ENCODE results near the gene DENND4C.

The DENND4C gene

DNA sequence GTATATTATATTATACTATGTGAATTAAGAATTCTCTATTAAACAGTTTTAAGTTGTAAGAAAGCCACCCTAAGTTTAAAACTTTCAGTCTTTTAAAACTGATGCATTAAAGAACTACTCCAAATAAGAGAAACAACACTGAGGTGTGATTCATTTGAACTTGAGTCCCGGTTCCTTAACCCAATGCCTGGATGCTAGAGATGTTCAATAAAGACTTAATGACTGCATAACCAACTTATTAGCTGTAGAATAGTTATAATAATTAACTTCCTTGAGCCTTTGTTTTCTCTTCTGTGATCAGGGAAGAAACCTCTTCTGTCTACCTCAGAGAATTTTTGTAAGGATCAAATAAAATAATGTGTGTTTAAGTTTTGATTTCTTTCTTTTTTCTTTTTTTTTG, 45.3 kb upstream of the DENND4C start:
- no peak for DNase-seq (ENCODE audit: low spot score)
- no peak overlapping the region for H2BK120ac ChIP-seq (ENCODE audit: low read depth, low read length)
- H4K8ac ChIP-seq (ENCODE audit: low read depth, low read length): no peak overlapping the region
- no peak overlapping the region for H2BK15ac ChIP-seq (ENCODE audit: low read length)
- H3K4me3 ChIP-seq (ENCODE audit: low read length in 2 of 2): no peak overlapping the region
- H3K14ac ChIP-seq (ENCODE audit: low read length): no peak overlapping the region
- no peaks in the 10 kb centered on the region for H3K36me3 ChIP-seq (replicated peaks in 1 of 2; ENCODE audit: control insufficient read depth in 2 of 2, insufficient read depth in 2 of 2, low read length in 2 of 2)
- no peak overlapping the region for H3K18ac ChIP-seq (ENCODE audit: low read length)
- H4K91ac ChIP-seq (ENCODE audit: low read depth, low read length, poor library complexity): no peak overlapping the region
- H2AFZ ChIP-seq (ENCODE audit: low read length): no peak overlapping the region
- no peak overlapping the region for H3K9ac ChIP-seq (ENCODE audit: low read depth, low read length, poor library complexity)
- no peaks in the 10 kb centered on the region for H3K27me3 ChIP-seq (ENCODE audit: control insufficient read depth in 3 of 3, insufficient read depth in 3 of 3, low read depth in 1 of 3, low read length in 3 of 3)
- no peak overlapping the region for H2BK5ac ChIP-seq (ENCODE audit: low read length)
- no peak overlapping the region for H3K4ac ChIP-seq (ENCODE audit: low read length)
- H3K79me1 ChIP-seq (ENCODE audit: low read depth, low read length): no peaks in the 10 kb centered on the region
- H3K4me1 ChIP-seq (ENCODE audit: control insufficient read depth in 2 of 2, insufficient read depth in 1 of 2, low read depth in 1 of 2, low read length in 2 of 2): peaks cover 2 to 6% of the 10 kb centered on the region in 2 donors
- WGBS, 2 donors (ENCODE audit: extremely low coverage in 2 of 2, insufficient read length in 2 of 2, insufficient replicate concordance in 1 of 2): no CpG with 5 or more reads among the region's 1 CpG
- no peak overlapping the region for H3K23ac ChIP-seq (ENCODE audit: low read depth, low read length, poor library complexity)
- H3K9me3 ChIP-seq (replicated peaks in 1 of 2; ENCODE audit: control insufficient read depth in 2 of 2, insufficient read depth in 1 of 2, low read depth in 1 of 2, low read length in 2 of 2): no peaks in the 10 kb centered on the region
- H3K4me2 ChIP-seq (ENCODE audit: insufficient read depth, low read length, poor library complexity, severe bottlenecking): no peak overlapping the region
- no peak overlapping the region for H2BK12ac ChIP-seq (ENCODE audit: low read length)
- H3K27ac ChIP-seq (replicated peaks; ENCODE audit: low read length): no peak overlapping the region
- H2AK5ac ChIP-seq (ENCODE audit: low read depth, low read length): no peak overlapping the region

DNA sequence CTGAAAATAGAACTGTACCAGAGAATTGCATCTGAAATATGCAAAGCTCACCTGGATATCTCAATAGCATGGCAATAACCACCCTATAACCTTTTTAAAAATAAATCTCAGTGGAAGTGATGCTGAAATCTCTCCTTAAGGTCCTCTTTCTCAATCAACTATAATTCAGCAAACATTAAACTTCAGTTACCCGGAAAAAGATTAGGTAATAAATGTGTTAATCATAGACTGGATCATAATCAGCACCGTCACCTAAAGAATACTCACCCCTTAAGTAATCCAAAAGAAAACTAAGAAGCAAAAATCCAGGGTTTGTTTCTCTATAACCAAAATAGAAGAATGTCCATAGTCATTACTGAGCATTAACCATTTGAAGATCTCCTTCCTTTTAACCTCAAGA, 44.3 kb upstream of the DENND4C start:
- no peak overlapping the region for H3K4me3 ChIP-seq (ENCODE audit: low read length in 2 of 2)
- no peak overlapping the region for H2AK5ac ChIP-seq (ENCODE audit: low read depth, low read length)
- no peak overlapping the region for H2BK12ac ChIP-seq (ENCODE audit: low read length)
- no CpG with 5 or more reads among the region's 2 CpGs for WGBS, 2 donors (ENCODE audit: extremely low coverage in 2 of 2, insufficient read length in 2 of 2, insufficient replicate concordance in 1 of 2)
- H3K4me2 ChIP-seq (ENCODE audit: insufficient read depth, low read length, poor library complexity, severe bottlenecking): no peak overlapping the region
- H4K91ac ChIP-seq (ENCODE audit: low read depth, low read length, poor library complexity): no peak overlapping the region
- H3K18ac ChIP-seq (ENCODE audit: low read length): no peak overlapping the region
- H2BK120ac ChIP-seq (ENCODE audit: low read depth, low read length): no peak overlapping the region
- H3K36me3 ChIP-seq (replicated peaks in 1 of 2; ENCODE audit: control insufficient read depth in 2 of 2, insufficient read depth in 2 of 2, low read length in 2 of 2): no peaks in the 10 kb centered on the region
- no peaks in the 10 kb centered on the region for H3K27me3 ChIP-seq (ENCODE audit: control insufficient read depth in 3 of 3, insufficient read depth in 3 of 3, low read depth in 1 of 3, low read length in 3 of 3)
- no peak overlapping the region for H2BK15ac ChIP-seq (ENCODE audit: low read length)
- H3K14ac ChIP-seq (ENCODE audit: low read length): no peak overlapping the region
- H3K9ac ChIP-seq (ENCODE audit: low read depth, low read length, poor library complexity): no peak overlapping the region
- H3K27ac ChIP-seq (replicated peaks; ENCODE audit: low read length): no peak overlapping the region
- no peaks in the 10 kb centered on the region for H3K79me1 ChIP-seq (ENCODE audit: low read depth, low read length)
- H3K23ac ChIP-seq (ENCODE audit: low read depth, low read length, poor library complexity): no peak overlapping the region
- H4K8ac ChIP-seq (ENCODE audit: low read depth, low read length): no peak overlapping the region
- no peak overlapping the region for H2BK5ac ChIP-seq (ENCODE audit: low read length)
- H3K4ac ChIP-seq (ENCODE audit: low read length): no peak overlapping the region
- H3K4me1 ChIP-seq (ENCODE audit: control insufficient read depth in 2 of 2, insufficient read depth in 1 of 2, low read depth in 1 of 2, low read length in 2 of 2): peaks cover 2 to 6% of the 10 kb centered on the region in 2 donors
- H2AFZ ChIP-seq (ENCODE audit: low read length): no peak overlapping the region
- DNase-seq (ENCODE audit: low spot score): no peak
- no peaks in the 10 kb centered on the region for H3K9me3 ChIP-seq (replicated peaks in 1 of 2; ENCODE audit: control insufficient read depth in 2 of 2, insufficient read depth in 1 of 2, low read depth in 1 of 2, low read length in 2 of 2)

DNA sequence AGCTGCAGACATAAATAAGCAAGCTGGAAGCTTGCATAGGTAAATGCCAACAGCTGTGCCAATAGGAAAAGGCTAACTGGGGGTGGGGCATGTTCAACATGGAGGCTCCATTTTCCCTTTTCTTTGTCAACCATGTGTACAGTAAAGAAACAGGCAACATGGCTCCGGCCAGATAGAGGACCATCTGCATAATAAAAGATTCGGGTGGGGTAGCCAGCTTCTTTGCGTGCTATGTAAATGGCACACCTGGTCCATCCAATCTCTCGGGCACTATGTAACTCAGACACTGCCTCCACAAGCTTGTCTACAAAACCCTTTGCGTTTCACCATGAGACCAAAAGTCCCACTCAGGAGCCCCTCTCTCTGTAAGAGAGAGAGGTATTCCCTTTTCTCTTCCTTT, 41.7 kb upstream of the DENND4C start:
- no peak overlapping the region for H4K8ac ChIP-seq (ENCODE audit: low read depth, low read length)
- H3K4me1 ChIP-seq (ENCODE audit: control insufficient read depth in 2 of 2, insufficient read depth in 1 of 2, low read depth in 1 of 2, low read length in 2 of 2): peaks cover 2 to 6% of the 10 kb centered on the region in 2 donors
- no peak overlapping the region for H2BK5ac ChIP-seq (ENCODE audit: low read length)
- DNase-seq (ENCODE audit: low spot score): no peak
- H3K4ac ChIP-seq (ENCODE audit: low read length): no peak overlapping the region
- no peak overlapping the region for H2BK15ac ChIP-seq (ENCODE audit: low read length)
- no peak overlapping the region for H2BK120ac ChIP-seq (ENCODE audit: low read depth, low read length)
- H3K27ac ChIP-seq (replicated peaks; ENCODE audit: low read length): no peak overlapping the region
- no peak overlapping the region for H4K91ac ChIP-seq (ENCODE audit: low read depth, low read length, poor library complexity)
- H3K9ac ChIP-seq (ENCODE audit: low read depth, low read length, poor library complexity): no peak overlapping the region
- no peak overlapping the region for H3K23ac ChIP-seq (ENCODE audit: low read depth, low read length, poor library complexity)
- no peaks in the 10 kb centered on the region for H3K79me1 ChIP-seq (ENCODE audit: low read depth, low read length)
- no peaks in the 10 kb centered on the region for H3K27me3 ChIP-seq (ENCODE audit: control insufficient read depth in 3 of 3, insufficient read depth in 3 of 3, low read depth in 1 of 3, low read length in 3 of 3)
- H3K4me2 ChIP-seq (ENCODE audit: insufficient read depth, low read length, poor library complexity, severe bottlenecking): no peak overlapping the region
- no peak overlapping the region for H3K18ac ChIP-seq (ENCODE audit: low read length)
- no peak overlapping the region for H3K4me3 ChIP-seq (ENCODE audit: low read length in 2 of 2)
- no peak overlapping the region for H2BK12ac ChIP-seq (ENCODE audit: low read length)
- H2AK5ac ChIP-seq (ENCODE audit: low read depth, low read length): no peak overlapping the region
- no peak overlapping the region for H3K14ac ChIP-seq (ENCODE audit: low read length)
- H3K36me3 ChIP-seq (replicated peaks in 1 of 2; ENCODE audit: control insufficient read depth in 2 of 2, insufficient read depth in 2 of 2, low read length in 2 of 2): no peaks in the 10 kb centered on the region
- H2AFZ ChIP-seq (ENCODE audit: low read length): no peak overlapping the region
- H3K9me3 ChIP-seq (replicated peaks in 1 of 2; ENCODE audit: control insufficient read depth in 2 of 2, insufficient read depth in 1 of 2, low read depth in 1 of 2, low read length in 2 of 2): no peaks in the 10 kb centered on the region
- no CpG with 5 or more reads among the region's 5 CpGs for WGBS, 2 donors (ENCODE audit: extremely low coverage in 2 of 2, insufficient read length in 2 of 2, insufficient replicate concordance in 1 of 2)

DNA sequence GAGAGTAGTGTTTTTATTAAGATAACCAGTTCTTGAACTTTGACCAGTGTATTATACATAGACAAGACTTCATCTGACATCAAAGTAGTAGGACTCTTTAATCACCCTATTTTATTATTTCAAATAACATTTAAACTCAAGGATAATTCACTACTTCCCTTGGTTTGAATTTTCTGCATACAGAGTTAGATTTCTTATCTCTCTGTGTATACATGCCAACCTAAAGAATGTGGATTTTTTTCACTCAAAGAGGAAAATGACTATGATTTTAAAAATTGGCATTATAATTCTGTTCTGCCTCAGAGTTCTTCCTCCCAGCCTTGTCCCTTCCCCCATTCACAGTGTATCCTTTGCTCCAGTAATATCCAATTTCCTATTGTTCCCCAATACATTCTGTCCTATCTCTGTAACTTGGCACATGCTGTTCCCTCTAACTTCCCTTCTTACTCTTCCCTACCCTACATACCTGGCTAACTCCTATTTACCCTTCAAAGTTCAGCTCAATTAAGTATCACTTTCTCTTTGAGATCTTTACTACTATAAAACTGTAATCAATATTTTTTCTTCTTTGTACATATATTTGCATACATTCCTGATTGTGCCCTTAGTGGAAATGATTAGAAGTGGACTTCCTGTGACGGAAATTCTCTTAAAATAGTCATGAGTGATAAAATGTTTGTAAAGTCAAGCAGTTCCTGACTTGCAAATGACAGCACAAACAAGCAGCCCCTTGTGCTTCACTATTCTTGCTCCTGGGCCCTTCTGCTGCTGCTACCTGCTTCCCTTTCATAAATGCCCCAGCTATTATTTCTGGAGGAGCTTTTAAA, 38.1 kb upstream of the DENND4C start:
- Histone ChIP-seq H3K9ac (ENCODE audit: low read depth, low read length, poor library complexity) (no peak overlapping the region), H3K79me1 (ENCODE audit: low read depth, low read length) (no peaks in the 10 kb centered on the region), H2AK5ac (ENCODE audit: low read depth, low read length) (no peak overlapping the region), H3K27me3 (ENCODE audit: control insufficient read depth in 3 of 3, insufficient read depth in 3 of 3, low read depth in 1 of 3, low read length in 3 of 3) (no peaks in the 10 kb centered on the region), H2BK5ac (ENCODE audit: low read length) (no peak overlapping the region), H2BK12ac (ENCODE audit: low read length) (no peak overlapping the region), H3K14ac (ENCODE audit: low read length) (no peak overlapping the region), H3K4me2 (ENCODE audit: insufficient read depth, low read length, poor library complexity, severe bottlenecking) (no peak overlapping the region), H3K4ac (ENCODE audit: low read length) (no peak overlapping the region), H3K36me3 (replicated peaks in 1 of 2; ENCODE audit: control insufficient read depth in 2 of 2, insufficient read depth in 2 of 2, low read length in 2 of 2) (no peaks in the 10 kb centered on the region), H3K23ac (ENCODE audit: low read depth, low read length, poor library complexity) (no peak overlapping the region), H2BK15ac (ENCODE audit: low read length) (no peak overlapping the region), H3K18ac (ENCODE audit: low read length) (no peak overlapping the region), H3K4me3 (ENCODE audit: low read length in 2 of 2) (no peak overlapping the region), H3K4me1 (ENCODE audit: control insufficient read depth in 2 of 2, insufficient read depth in 1 of 2, low read depth in 1 of 2, low read length in 2 of 2) (no peaks in the 10 kb centered on the region), H2BK120ac (ENCODE audit: low read depth, low read length) (no peak overlapping the region), H4K8ac (ENCODE audit: low read depth, low read length) (no peak overlapping the region), H3K27ac (replicated peaks; ENCODE audit: low read length) (no peak overlapping the region), H3K9me3 (replicated peaks in 1 of 2; ENCODE audit: control insufficient read depth in 2 of 2, insufficient read depth in 1 of 2, low read depth in 1 of 2, low read length in 2 of 2) (no peaks in the 10 kb centered on the region), H2AFZ (ENCODE audit: low read length) (no peak overlapping the region), H4K91ac (ENCODE audit: low read depth, low read length, poor library complexity) (no peak overlapping the region)
- WGBS, 2 donors (ENCODE audit: extremely low coverage in 2 of 2, insufficient read length in 2 of 2, insufficient replicate concordance in 1 of 2): no CpG with 5 or more reads among the region's 1 CpG
- no peak for DNase-seq (ENCODE audit: low spot score)
